Liver (tissue), 9 donors: Measurements from ENCODE around the gene MRPL9. TPM values are rescaled to one million over a fixed set of nuclear protein-coding genes. Genes with fewer than 3 reads are reported as not detected.

Experiments used
- DNase-seq: peaks from one replicate; pipeline ENCODE4 v3.0.0-alpha.2; 2017; ENCODE audit warnings: low spot score
- H3K27ac ChIP-seq, 2 donors: one replicate each; pipeline ENCODE4 v1.7.0; 2013; ENCODE audit warnings: inconsistent platforms in 2 of 2, low read length in 2 of 2, control low read depth in 1 of 2, low read depth in 1 of 2, mild to moderate bottlenecking in 1 of 2
- H3K27me3 ChIP-seq, 4 donors: one replicate each; pipeline versions ENCODE4 v1.6.1 to v1.7.0; 2013; ENCODE audit warnings: low read length in 3 of 4, inconsistent platforms in 1 of 4, mild to moderate bottlenecking in 1 of 4, moderate library complexity in 1 of 4; ENCODE audit not compliant: control insufficient read depth in 4 of 4, insufficient read depth in 4 of 4
- H3K36me3 ChIP-seq, 4 donors: one replicate each; pipeline versions ENCODE4 v1.6.1 to v1.7.0; 2013; ENCODE audit warnings: low read length in 3 of 4, mild to moderate bottlenecking in 3 of 4, low read depth in 1 of 4, moderate library complexity in 1 of 4; ENCODE audit not compliant: control insufficient read depth in 4 of 4, insufficient read depth in 3 of 4
- H3K4me1 ChIP-seq, 4 donors: one replicate each; pipeline versions ENCODE4 v1.6.1 to v1.7.0; 2013; ENCODE audit warnings: low read length in 3 of 4, mild to moderate bottlenecking in 3 of 4, moderate library complexity in 1 of 4; ENCODE audit not compliant: control insufficient read depth in 4 of 4, insufficient read depth in 4 of 4
- H3K4me3 ChIP-seq, 3 donors: one replicate each; pipeline versions ENCODE4 v1.6.1 to v1.7.0; 2013; ENCODE audit warnings: low read length in 3 of 3, control low read depth in 1 of 3, low read depth in 1 of 3, mild to moderate bottlenecking in 1 of 3
- H3K9ac ChIP-seq, 2 donors: one replicate each; pipeline ENCODE4 v1.7.0; 2013; ENCODE audit warnings: low read length in 2 of 2, mild to moderate bottlenecking in 2 of 2, moderate library complexity in 2 of 2, control low read depth in 1 of 2, low read depth in 1 of 2
- H3K9me3 ChIP-seq, 4 donors: one replicate each; pipeline versions ENCODE4 v1.6.1 to v1.7.0; 2013; ENCODE audit warnings: low read length in 3 of 4; ENCODE audit not compliant: control insufficient read depth in 4 of 4
- EGR1 ChIP-seq, 2 donors: IDR thresholded peaks; 2 replicates each; pipeline ENCODE4 v1.6.1; 2016 to 2018; ENCODE audit warnings: antibody characterized with exemption in 2 of 2, low read depth in 2 of 2
- FOXA1 ChIP-seq: IDR thresholded peaks from 2 replicates; pipeline ENCODE4 v1.6.1; 2016; ENCODE audit warnings: antibody characterized with exemption
- FOXA2 ChIP-seq: IDR thresholded peaks from 2 replicates; pipeline ENCODE4 v1.6.1; 2016; ENCODE audit warnings: antibody characterized with exemption
- GABPA ChIP-seq, 2 donors: IDR thresholded peaks in 1 of 2; conservative IDR thresholded peaks in 1 of 2; 2 replicates each; pipeline ENCODE4 v1.6.1; 2016; ENCODE audit warnings: antibody characterized with exemption in 2 of 2, mild to moderate bottlenecking in 1 of 2, moderate library complexity in 1 of 2
- HNF4A ChIP-seq, 2 donors: conservative IDR thresholded peaks; 2 replicates each; pipeline ENCODE4 v1.6.1; 2016; ENCODE audit warnings: antibody characterized with exemption in 2 of 2, mild to moderate bottlenecking in 2 of 2
- HNF4G ChIP-seq: IDR thresholded peaks from 2 replicates; pipeline ENCODE4 v1.6.1; 2016; ENCODE audit warnings: antibody characterized with exemption
- JUND ChIP-seq, 2 donors: IDR thresholded peaks; 2 replicates each; pipeline ENCODE4 v1.6.1; 2016; ENCODE audit warnings: antibody characterized with exemption in 2 of 2
- NR2F2 ChIP-seq: IDR thresholded peaks from 2 replicates; pipeline ENCODE4 v1.6.1; 2016; ENCODE audit warnings: antibody characterized with exemption
- RAD21 ChIP-seq, 2 donors: IDR thresholded peaks; 2 replicates each; pipeline ENCODE4 v1.6.1; 2016; ENCODE audit warnings: antibody characterized with exemption in 2 of 2, mild to moderate bottlenecking in 2 of 2
- RXRA ChIP-seq, 2 donors: IDR thresholded peaks; 2 replicates each; pipeline ENCODE4 v1.6.1; 2017 to 2018; ENCODE audit warnings: antibody characterized with exemption in 2 of 2, mild to moderate bottlenecking in 1 of 2
- SP1 ChIP-seq: IDR thresholded peaks from 2 replicates; pipeline ENCODE4 v1.6.1; 2018; ENCODE audit warnings: antibody characterized with exemption, mild to moderate bottlenecking
- TAF1 ChIP-seq: conservative IDR thresholded peaks from 2 replicates; pipeline ENCODE4 v1.6.1; 2016; ENCODE audit warnings: antibody characterized with exemption, mild to moderate bottlenecking
- YY1 ChIP-seq: IDR thresholded peaks from 2 replicates; pipeline ENCODE4 v1.6.1; 2016; ENCODE audit warnings: antibody characterized with exemption, mild to moderate bottlenecking
- WGBS: extraction: QIAGEN DNeasy Blood & Tissue Kit; methylation state at CpG from one replicate; pipeline ENCODE4 v1.1.7; 2013; 5-methylcytosine and 5-hydroxymethylcytosine counted together
- polyA plus RNA-seq, 2 donors: library from polyadenylated mRNA; stranded (reverse) in 1 of 2; unstranded in 1 of 2; fragments of 200-250 nt in 1 of 2; fragments of >200 nt in 1 of 2; fragmentation: Nextera tagmentation in 1 of 2; extraction: Ambion mirVana in 1 of 2; gene quantifications; one replicate each; pipeline versions ENCODE4 v1.2.1 to v1.2.3, GENCODE V29; 2013 to 2015
- total RNA-seq, 2 donors: library from RNA; depleted of rRNA; stranded (reverse); fragments of >200 nt; gene quantifications; one replicate each; pipeline ENCODE4 v1.2.3, GENCODE V29; 2014
- TF ChIP-seq, protein P1 (sequence below): IDR thresholded peaks from 2 replicates; pipeline ENCODE4 v1.6.1; 2016; ENCODE audit warnings: antibody characterized with exemption
- TF ChIP-seq, protein P2 (sequence below): IDR thresholded peaks from 2 replicates; pipeline ENCODE4 v1.6.1; 2016; ENCODE audit warnings: antibody characterized with exemption, mild to moderate bottlenecking
- TF ChIP-seq, protein P3 (sequence below): fragments of 150-350 bp; IDR thresholded peaks from 2 replicates; pipeline ENCODE4 v1.5.1; 2017; ENCODE audit warnings: improper control_type of control experiment, low read depth, low read length; ENCODE audit not compliant: missing input control
- TF ChIP-seq, protein P4 (sequence below): IDR thresholded peaks from 2 replicates; pipeline ENCODE4 v1.6.1; 2016; ENCODE audit warnings: antibody characterized with exemption
- TF ChIP-seq, protein P5 (sequence below): IDR thresholded peaks from 2 replicates; pipeline ENCODE4 v1.6.1; 2016; ENCODE audit warnings: antibody characterized with exemption
- donor health status: healthy.
- donor health status: healthy.
- donor health status: healthy.
- donor health status: healthy.
- donor health status: healthy.

MRPL9 gene
- total and polyA plus RNA-seq, 4 donors: 22.5 to 43.5 (median 31.6) TPM

DNA sequence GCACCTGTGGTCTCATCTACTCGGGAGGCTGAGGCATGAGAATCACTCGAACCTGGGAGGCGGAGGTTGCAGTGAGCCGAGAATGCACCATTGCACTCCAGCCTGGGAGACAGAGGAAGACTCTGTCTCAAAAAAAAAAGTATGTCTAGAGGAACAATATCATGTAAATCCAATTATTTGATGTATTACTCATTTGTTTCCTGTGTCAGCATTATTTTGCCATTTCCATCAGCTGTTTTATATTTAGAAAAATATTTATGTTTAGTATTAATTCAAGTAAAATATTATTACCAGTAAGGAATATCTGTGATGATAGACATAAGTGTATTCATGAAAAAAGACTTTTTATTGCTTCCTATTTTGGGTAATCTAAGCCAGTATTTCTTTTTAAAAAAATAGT, 14.0 kb upstream of the MRPL9 start:
- Histone ChIP-seq H3K4me3 (no peak overlapping the region), H3K27me3 (no peaks in the 10 kb centered on the region), H3K9me3 (no peaks in the 10 kb centered on the region), H3K4me1 (peaks cover 0 to 4% (median 1%) of the 10 kb centered on the region in 4 donors), H3K36me3 (peaks cover 0 to 16% (median 8%) of the 10 kb centered on the region in 4 donors), H3K27ac (no peak overlapping the region), H3K9ac (no peak overlapping the region)
- WGBS: 97% methylated on average over 4 of the region's 4 CpGs
- DNase-seq: no peak
- no peak for TF ChIP-seq RXRA (IDR thresholded peaks at IDR 0.05)
- TF ChIP-seq HNF4G: no peak
- no peak for TF ChIP-seq FOXA1
- TF ChIP-seq NR2F2: no peak
- no peak for TF ChIP-seq JUND (IDR thresholded peaks at IDR 0.05)
- TF ChIP-seq, protein P1, sequence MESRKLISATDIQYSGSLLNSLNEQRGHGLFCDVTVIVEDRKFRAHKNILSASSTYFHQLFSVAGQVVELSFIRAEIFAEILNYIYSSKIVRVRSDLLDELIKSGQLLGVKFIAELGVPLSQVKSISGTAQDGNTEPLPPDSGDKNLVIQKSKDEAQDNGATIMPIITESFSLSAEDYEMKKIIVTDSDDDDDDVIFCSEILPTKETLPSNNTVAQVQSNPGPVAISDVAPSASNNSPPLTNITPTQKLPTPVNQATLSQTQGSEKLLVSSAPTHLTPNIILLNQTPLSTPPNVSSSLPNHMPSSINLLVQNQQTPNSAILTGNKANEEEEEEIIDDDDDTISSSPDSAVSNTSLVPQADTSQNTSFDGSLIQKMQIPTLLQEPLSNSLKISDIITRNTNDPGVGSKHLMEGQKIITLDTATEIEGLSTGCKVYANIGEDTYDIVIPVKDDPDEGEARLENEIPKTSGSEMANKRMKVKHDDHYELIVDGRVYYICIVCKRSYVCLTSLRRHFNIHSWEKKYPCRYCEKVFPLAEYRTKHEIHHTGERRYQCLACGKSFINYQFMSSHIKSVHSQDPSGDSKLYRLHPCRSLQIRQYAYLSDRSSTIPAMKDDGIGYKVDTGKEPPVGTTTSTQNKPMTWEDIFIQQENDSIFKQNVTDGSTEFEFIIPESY: no peak
- TF ChIP-seq, protein P2, sequence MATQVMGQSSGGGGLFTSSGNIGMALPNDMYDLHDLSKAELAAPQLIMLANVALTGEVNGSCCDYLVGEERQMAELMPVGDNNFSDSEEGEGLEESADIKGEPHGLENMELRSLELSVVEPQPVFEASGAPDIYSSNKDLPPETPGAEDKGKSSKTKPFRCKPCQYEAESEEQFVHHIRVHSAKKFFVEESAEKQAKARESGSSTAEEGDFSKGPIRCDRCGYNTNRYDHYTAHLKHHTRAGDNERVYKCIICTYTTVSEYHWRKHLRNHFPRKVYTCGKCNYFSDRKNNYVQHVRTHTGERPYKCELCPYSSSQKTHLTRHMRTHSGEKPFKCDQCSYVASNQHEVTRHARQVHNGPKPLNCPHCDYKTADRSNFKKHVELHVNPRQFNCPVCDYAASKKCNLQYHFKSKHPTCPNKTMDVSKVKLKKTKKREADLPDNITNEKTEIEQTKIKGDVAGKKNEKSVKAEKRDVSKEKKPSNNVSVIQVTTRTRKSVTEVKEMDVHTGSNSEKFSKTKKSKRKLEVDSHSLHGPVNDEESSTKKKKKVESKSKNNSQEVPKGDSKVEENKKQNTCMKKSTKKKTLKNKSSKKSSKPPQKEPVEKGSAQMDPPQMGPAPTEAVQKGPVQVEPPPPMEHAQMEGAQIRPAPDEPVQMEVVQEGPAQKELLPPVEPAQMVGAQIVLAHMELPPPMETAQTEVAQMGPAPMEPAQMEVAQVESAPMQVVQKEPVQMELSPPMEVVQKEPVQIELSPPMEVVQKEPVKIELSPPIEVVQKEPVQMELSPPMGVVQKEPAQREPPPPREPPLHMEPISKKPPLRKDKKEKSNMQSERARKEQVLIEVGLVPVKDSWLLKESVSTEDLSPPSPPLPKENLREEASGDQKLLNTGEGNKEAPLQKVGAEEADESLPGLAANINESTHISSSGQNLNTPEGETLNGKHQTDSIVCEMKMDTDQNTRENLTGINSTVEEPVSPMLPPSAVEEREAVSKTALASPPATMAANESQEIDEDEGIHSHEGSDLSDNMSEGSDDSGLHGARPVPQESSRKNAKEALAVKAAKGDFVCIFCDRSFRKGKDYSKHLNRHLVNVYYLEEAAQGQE: no peak
- no peak for TF ChIP-seq HNF4A (conservative IDR thresholded peaks at IDR 0.05)
- no peak for TF ChIP-seq YY1
- no peak for TF ChIP-seq SP1
- TF ChIP-seq FOXA2: no peak
- TF ChIP-seq, protein P3, sequence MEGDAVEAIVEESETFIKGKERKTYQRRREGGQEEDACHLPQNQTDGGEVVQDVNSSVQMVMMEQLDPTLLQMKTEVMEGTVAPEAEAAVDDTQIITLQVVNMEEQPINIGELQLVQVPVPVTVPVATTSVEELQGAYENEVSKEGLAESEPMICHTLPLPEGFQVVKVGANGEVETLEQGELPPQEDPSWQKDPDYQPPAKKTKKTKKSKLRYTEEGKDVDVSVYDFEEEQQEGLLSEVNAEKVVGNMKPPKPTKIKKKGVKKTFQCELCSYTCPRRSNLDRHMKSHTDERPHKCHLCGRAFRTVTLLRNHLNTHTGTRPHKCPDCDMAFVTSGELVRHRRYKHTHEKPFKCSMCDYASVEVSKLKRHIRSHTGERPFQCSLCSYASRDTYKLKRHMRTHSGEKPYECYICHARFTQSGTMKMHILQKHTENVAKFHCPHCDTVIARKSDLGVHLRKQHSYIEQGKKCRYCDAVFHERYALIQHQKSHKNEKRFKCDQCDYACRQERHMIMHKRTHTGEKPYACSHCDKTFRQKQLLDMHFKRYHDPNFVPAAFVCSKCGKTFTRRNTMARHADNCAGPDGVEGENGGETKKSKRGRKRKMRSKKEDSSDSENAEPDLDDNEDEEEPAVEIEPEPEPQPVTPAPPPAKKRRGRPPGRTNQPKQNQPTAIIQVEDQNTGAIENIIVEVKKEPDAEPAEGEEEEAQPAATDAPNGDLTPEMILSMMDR: no peak
- no peak for TF ChIP-seq RAD21 (IDR thresholded peaks at IDR 0.05)
- TF ChIP-seq EGR1 (IDR thresholded peaks at IDR 0.05; ENCODE audit: low read depth in 2 of 2): no peak
- TF ChIP-seq, protein P4, sequence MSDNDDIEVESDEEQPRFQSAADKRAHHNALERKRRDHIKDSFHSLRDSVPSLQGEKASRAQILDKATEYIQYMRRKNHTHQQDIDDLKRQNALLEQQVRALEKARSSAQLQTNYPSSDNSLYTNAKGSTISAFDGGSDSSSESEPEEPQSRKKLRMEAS: no peak
- TF ChIP-seq TAF1: no peak
- no peak for TF ChIP-seq GABPA (IDR thresholded peaks at IDR 0.05 in 1 of 2, conservative IDR thresholded peaks at IDR 0.05 in 1 of 2)
- TF ChIP-seq, protein P5, sequence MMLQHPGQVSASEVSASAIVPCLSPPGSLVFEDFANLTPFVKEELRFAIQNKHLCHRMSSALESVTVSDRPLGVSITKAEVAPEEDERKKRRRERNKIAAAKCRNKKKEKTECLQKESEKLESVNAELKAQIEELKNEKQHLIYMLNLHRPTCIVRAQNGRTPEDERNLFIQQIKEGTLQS: no peak
